ENCODE measurements around the gene PALS2.

The PALS2 gene

DNA sequence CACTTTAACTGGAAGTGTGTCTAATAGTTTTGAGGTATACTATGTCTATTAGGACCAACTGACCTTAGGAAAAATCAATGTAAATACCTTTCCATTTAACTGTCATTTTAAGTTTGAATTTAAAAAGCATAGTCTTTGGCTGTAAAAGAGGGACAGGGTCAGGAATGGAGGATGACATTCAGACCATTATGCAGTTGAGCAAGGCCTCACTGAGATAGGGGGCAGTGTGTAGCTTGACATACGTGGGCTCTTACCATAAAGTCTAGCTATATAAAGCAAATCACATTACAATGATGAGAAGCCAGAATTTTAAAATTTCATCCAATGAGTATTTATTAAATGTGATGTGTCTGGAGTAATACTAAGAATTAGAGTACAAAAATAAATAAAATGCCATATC lies 17.9 kb downstream of the PALS2 start:
- no peak for DNase-seq

DNA sequence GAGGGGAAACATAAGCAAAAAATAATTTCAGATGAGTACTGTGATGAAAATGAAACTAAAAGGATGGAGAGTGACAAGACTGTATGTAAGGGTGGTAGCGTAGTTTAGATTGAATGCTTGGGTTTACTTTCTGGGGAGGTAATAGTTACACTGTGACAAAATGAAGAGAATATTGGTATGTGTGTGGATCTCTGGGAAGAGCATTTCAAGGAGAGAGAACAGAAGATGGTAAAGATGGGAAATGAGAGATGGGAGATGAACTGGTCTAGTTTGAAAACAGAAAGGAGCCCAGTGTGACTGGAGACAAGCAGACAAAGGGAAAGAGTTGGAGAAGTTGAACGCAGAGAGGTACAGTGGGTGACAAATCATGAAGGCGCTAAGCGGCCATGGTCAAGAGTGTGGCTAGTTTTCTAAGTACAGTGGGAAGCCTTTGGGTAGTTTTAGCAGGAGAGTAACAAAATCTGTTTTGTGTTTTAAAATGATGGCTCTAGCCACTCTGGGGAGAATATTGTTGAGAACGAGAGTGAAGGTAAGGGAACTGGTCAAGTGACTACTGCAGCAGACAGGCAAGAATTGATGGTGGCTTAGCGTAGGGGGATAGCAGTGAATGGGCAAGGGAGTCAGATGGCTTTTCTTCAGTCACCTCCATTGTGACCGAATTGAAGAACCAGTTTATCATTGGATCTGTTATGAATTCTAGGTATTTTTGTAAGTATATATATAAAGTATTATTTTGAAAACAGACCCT lies 22.6 kb downstream of the PALS2 start:
- DNase-seq, result no peak

DNA sequence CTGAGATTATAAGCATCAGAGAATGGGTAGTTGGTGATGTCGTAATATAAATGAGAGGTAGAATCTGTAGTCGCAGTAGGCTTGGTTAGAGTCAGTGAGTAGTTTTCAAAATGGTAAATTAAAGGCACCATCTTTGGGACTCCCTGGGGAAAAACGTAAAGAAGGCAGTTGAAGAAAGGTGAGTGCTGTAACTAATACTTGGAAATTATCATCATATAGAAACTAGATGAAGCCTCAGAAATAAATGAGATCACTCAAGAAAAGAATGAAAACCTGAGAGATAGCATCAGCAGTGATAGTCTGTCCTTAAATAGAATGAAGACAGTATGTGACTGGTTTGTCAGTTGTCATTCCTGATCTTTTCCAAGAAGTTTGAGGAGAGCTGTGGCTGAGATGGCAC lies 23.8 kb downstream of the PALS2 start:
- DNase-seq, result no peak

DNA sequence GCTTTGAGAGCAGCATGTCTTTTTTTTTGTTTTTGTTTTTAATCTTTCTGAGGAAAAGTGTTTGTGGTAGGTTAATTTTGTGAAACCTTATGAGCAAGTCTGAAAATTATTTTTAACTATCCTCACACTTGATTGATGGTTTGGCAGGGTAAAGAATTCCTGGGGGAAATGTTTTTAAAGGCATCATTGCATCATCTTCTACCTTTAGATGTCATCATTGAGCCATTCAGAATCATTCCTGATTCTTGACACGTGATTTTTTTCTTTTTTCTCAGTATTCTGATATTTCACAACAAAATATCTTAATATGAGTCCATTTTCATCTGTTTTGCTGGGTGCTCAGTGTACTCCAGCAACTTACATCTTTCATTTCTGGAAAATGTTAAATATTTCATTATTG lies 28.3 kb downstream of the PALS2 start:
- DNase-seq, result no peak

DNA sequence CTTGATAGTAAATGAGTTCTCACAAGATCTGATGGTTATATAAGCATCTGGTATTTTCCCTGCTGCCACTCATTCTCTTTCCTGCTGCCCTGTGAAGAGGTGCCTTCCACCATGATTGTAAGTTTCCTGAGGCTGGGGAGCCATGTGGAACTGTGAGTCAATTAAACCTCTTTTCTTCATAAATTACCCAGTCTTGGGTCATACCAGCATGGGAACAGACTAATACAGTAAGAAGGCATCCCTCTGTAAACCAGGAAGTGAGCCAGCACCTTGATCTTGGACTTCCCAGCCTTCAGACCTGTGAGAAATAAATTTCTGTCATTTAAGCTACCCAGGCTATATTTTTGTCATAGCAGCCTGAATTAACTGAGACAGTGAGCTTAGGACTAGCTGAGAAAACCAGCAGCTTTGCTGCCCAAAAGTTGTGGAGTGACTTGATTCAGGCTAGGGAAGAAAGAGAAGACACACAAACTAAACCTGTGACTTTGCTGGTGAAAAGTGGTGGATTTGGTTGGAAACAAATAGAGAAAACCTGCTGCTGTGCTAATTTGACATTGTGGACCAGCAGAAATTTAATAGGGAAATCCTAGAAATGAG lies 29.7 kb downstream of the PALS2 start:
- DNase-seq, result no peak

DNA sequence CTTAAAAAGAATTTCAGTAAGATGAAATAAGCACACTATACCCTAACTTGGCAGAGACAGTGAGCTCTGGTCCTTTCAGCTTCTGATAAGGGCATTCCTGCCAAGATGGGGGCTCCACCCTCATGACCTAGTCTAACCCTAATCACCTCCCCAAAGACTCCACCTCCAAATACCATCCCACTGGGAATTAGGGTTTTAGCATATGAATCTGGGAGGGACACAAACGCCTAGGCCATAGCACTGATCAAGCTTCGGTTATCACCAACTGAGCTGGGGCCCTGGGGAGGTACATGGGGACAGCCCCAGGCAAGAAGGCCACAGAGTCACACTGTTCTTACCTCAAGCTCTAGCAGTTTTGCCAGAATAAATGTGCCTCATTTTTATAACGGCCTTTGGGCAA lies 31.4 kb downstream of the PALS2 start:
- no peak for DNase-seq

DNA sequence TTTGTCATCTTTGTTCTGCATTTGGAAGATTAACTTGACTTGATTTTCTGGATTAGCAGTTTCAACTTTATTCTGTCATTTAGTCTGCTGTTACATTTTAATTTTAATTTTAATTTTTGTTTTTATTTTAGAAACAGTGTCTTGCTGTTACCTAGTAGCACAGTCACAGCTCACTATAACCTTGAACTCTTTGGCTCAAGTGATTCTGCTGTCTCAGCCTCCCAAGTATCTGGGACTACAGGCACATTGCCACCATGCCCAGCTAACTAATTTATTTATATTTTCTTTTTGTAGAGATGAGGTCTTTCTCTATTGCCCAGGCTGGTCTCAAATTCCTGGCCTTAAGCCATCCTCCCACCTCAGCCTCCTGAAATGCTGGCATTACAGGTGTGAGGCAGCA lies 35.3 kb downstream of the PALS2 start:
- DNase-seq, result no peak

DNA sequence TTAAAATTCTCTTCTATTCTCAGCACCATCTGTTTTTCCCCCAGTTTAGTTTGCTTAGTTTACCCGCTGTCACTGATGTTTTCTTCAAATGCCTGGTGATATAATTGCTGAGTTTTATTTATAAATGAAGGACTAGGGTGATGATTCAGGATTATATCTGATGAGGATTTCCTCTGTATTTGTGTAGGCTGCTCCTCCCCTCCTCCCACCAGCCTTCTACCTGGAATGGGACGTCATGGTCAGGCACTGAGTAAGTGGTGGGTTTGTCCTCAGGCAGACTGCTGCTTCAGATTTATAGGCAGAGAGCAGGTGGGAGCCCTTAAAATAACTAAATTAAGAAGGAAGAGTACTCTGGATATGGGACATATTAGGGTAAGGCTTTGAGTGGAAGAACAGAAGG lies 35.8 kb downstream of the PALS2 start:
- DNase-seq, result no peak

DNA sequence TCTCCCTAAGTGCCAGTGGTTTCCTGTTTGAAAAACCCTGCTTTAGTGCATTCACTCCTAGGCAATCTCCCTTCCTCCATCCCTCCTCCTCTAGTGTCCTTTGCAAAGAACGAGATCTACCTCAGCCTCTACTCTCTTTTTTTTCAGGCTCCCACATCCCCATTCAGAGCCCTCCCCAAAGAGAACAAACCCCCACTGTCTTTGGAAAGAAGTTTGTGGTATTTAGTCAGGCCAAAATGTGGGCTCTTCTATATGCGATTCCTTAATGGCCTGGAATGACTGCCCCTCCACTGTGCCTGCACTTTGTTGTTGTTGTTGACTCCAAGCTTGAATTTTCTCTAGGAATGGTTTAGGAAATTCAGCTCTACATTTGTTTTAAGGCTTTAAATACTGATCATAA lies 36.3 kb downstream of the PALS2 start:
- DNase-seq, result no peak

DNA sequence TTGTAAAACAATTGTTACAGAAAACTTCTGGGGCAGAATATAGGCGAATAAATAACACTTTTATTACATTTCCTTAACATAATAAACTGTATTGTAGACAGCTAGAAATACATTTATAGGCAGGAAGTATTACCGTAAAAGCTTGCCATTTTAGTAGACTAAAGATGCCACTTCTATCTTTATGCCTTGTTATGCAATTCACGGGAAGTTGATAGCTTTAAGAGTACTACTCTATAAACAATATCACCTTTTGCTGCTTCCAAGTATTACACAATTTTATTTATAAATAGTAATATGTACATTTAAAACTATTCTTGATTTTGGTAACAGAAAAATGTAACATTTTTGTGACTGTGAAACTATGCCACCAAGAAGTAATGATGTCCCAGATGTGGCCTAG lies 37.9 kb downstream of the PALS2 start:
- DNase-seq, result no peak

DNA sequence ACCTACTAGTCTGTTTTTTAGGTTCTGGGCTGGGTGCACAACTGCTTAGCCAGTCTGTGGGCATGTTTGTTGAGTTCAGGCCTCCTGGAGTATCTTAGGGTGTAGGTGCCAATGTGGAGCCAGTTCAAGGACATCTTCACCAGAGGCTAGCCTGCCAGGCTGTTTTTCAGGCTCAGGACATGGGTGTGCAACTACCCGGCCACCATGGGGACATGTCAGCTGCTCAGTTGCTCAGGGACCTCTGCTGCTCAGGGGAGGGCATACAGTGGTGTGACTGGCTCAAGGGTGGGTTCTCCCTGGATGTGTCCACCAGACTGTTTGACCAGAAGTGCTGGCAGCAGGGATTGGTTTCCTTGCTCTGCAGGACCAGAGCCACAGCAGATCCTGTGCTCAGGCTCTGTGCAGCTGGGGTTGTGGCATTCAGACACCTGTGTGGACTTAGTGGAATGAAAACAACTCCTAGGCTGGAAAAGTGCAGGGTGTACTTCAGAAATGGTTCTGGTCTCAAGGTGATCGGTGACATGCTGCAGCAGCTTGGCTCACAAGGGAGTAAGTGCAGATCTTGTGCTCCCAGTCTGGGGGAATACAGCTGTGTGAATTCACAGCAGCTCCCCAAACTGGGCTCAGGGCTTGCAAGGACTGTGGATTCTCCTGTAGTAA lies 44.8 kb downstream of the PALS2 start:
- DNase-seq, result no peak

DNA sequence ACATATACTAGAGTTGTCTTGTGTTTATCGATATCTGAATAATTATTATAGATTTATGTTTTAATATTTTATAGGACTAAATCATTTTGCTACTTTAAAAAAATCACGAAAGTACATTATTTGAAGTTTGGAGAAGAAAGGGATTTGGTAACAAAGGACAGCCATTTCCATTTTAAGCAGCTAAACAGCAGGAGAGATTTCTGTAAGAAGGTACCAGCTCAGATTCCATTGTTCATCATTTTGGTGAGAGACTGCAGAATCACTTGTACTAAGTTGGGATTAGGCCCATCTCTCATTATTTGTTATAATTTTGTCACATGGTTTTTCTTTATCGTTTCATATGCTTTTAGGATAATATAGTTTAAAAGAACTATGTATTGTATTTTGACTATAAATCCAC lies 46.7 kb downstream of the PALS2 start:
- DNase-seq, result no peak

DNA sequence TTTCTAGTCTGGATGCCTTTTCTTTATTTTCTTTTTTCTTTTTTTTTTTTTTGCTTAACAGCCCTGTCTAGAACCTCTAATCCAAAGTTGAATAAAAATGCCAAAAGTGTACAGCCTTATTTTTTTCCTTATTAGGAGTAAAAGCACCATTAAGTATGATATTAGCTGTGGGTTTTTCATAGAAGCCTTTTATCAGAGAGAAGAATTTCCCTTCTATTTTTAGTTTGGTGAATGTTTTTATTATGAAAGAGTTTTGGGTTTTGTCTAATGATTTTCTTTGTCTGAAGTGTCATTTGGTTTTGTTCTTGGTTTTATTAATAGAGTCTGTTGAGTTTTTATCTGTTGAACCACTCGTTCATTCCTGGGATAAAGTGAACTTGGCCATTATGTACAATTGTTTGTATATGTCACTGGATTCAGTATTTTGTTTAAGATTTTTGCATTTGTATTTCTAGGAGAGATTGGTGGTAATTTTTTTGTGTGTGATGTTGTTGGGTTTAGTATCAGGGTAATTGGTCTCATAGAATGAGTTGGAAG lies 49.5 kb downstream of the PALS2 start:
- no peak for DNase-seq
